VCaP (cell line): ENCODE measurements around the gene DSC3.
"Not testable (repeated sequence)": the region's sequence is repeated elsewhere in the genome, so short reads cannot be mapped to it uniquely, and the experiment has no call there.

Experiments
- H3K27ac ChIP-seq: fragments of 450-650 bp; 2 replicates; pipeline ENCODE4 v1.5.1; 2017
- CTCF ChIP-seq: fragments of 450-650 bp; conservative IDR thresholded peaks from 2 replicates; pipeline ENCODE4 v1.5.1; 2017; ENCODE audit warnings: mild to moderate bottlenecking, moderate library complexity

Gene DSC3

GRCh38 chr18:31015715-31016434 lies 26.7 kb downstream of the DSC3 start:
- no peak for TF ChIP-seq CTCF
- no peak overlapping the region for H3K27ac ChIP-seq

- not testable (repeated sequence) for H3K27ac ChIP-seq
Observed at GRCh38 chr18:31011455-31011854, 31.1 kb downstream of the DSC3 start.

- no peak overlapping the region for H3K27ac ChIP-seq
- no peak for TF ChIP-seq CTCF
Observed at GRCh38 chr18:31010601-31011000, 31.9 kb downstream of the DSC3 start.

- no peak for TF ChIP-seq CTCF
- H3K27ac ChIP-seq: no peak overlapping the region; the same call in 1 of the 2 replicates
Observed at GRCh38 chr18:30999887-31000628, 42.5 kb downstream of the DSC3 start.

GRCh38 chr18:30999186-30999585 lies 43.4 kb downstream of the DSC3 start:
- H3K27ac ChIP-seq: no peak overlapping the region
- TF ChIP-seq CTCF: peak; percentile 55

GRCh38 chr18:30997223-30997622 lies 45.3 kb downstream of the DSC3 start:
- TF ChIP-seq CTCF: no peak
- no peak overlapping the region for H3K27ac ChIP-seq

GRCh38 chr18:30992231-30992630 lies 50.3 kb downstream of the DSC3 start:
- H3K27ac ChIP-seq: no peak overlapping the region
- TF ChIP-seq CTCF: no peak

- TF ChIP-seq CTCF: no peak
- H3K27ac ChIP-seq: no peak overlapping the region
Observed at GRCh38 chr18:30991397-30991796, 51.1 kb downstream of the DSC3 start.
